A549 (cell line): ENCODE results near the gene ASCL5.

Source experiments
- EP300 ChIP-seq, 2 experiments: fragments of >200 bp; sonication (Bioruptor Twin); formaldehyde crosslinking; IDR thresholded peaks; 2 replicates in 1 of 2; 3 replicates in 1 of 2; pipeline ENCODE4 v1.6.1; 2016 to 2017
- TF ChIP-seq, protein P1 (sequence below): fragments of 450-650 bp; IDR thresholded peaks from 2 replicates; pipeline ENCODE4 v1.6.1; 2014; ENCODE audit warnings: antibody characterized with exemption

DNA sequence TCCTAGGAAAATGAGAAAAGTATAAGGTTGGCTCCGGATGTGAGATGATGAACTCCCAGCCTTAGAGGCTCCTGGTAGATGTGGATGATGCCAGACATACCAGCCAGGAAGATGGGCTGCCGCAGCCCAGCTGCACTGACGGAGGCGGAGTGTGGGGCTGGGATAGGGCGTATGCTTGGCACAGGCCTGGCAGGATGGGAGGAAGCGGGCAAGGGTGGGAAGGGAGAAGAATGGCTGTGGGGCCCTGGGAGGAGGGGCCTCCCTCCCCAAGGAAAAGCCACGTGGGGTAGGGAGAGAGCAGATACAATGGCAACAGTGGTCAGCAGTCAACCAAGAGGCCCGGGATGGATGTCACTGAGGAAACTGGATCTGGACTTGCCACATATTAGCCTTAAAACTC is 62.2 kb downstream of the ASCL5 start:
- TF ChIP-seq EP300 (IDR thresholded peaks at IDR 0.05): no peak
- TF ChIP-seq, protein P1, sequence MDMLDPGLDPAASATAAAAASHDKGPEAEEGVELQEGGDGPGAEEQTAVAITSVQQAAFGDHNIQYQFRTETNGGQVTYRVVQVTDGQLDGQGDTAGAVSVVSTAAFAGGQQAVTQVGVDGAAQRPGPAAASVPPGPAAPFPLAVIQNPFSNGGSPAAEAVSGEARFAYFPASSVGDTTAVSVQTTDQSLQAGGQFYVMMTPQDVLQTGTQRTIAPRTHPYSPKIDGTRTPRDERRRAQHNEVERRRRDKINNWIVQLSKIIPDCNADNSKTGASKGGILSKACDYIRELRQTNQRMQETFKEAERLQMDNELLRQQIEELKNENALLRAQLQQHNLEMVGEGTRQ: no peak
